Measurements from ENCODE around the gene ALKAL2. TPM values are rescaled to one million over a fixed set of nuclear protein-coding genes. Genes with fewer than 3 reads are reported as not detected.
A peak's percentile ranks its signal among the peaks of the same experiment; 100 is the strongest.

The ALKAL2 gene
- total and polyA plus RNA-seq, 2 of the 13 experiments (the other 11 are each of a cell fraction or from before 2014, with no cell fraction given) = 0.22 to 1.7 TPM

DNA sequence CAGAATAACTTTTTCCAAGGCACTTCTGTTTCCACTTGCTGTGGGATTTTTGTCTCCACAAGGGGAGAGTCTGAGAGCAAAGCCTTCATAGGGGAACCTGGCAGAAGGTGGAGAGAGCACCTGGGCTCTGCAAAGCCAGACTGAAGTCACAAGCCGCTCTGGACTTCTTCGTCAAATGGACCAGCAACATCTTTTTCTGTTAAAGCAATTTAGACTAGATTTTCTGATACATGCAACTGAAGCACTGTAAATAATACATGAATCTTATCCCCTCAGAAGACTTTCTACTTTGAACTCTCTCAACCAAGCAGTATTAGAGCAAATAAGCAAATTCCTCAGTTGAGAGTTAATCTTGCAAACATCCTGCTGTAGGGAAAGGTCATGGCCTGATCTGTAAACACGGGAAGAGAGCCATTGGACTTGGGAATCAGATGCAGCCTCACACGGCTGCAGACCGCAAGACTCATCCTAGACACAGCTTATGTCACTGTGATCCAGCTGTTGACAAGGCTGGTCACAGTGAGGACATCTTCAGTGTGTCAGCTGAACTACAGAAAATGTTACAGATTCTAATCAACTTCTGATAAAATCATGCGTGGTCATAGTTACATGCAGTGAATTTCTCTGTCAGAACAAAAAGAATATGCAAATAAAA lies 27.3 kb downstream of the ALKAL2 start:
- Histone ChIP-seq H3K27me3 (ENCODE audit: control insufficient read depth in 1 of 2, insufficient read depth in 2 of 2, low read length in 2 of 2) (peaks cover 0 to 5% of the 10 kb centered on the region in 2 experiments; a peak in 1 of 5 replicates), H3K9ac (ENCODE audit: insufficient read depth, low read depth, low read length) (peak overlapping the region; percentile 61), H3K9me3 (ENCODE audit: low read length) (peaks cover 5% of the 10 kb centered on the region; the same call in 1 of the 2 replicates), H3K4me2 (ENCODE audit: low read depth, low read length) (peak overlapping the region; percentile 98), H3K36me3 (replicated peaks in 1 of 2; ENCODE audit: control insufficient read depth in 1 of 2, insufficient read depth in 2 of 2, low read length in 2 of 2) (no peaks in the 10 kb centered on the region), H3K4me3 (replicated peaks in 1 of 3; ENCODE audit: insufficient read depth in 1 of 3, low read depth in 2 of 3, low read length in 3 of 3) (peak overlapping the region; percentile 23 to 54 (median 38); a peak in 5 of 6 replicates), H3K79me2 (ENCODE audit: insufficient read depth, low read length) (peaks cover 14% of the 10 kb centered on the region), H3K4me1 (ENCODE audit: insufficient read depth, low read length) (peaks cover 68% of the 10 kb centered on the region), H3K27ac (ENCODE audit: extremely low read length, insufficient read depth, low read length) (peak overlapping the region; percentile 86), H4K20me1 (ENCODE audit: insufficient read depth, low read length) (no peaks in the 10 kb centered on the region), H2AFZ (ENCODE audit: low read length) (no peak overlapping the region)
- 0% methylated on average over 6 of the region's 6 CpGs for WGBS (ENCODE audit: low lambda C conversion rate)
- no TSS peak for BruUV-seq (replicated peaks)
- intact Hi-C loops (cut with micrococcal nuclease; ENCODE audit: unreplicated experiment) = loop anchor here (1.0 kb wide), 2 partner anchors 11 to 84 kb away; no protein-coding TSS in a partner anchor
- POLR2A ChIA-PET = interaction anchor here (2.1 to 11.0 kb wide), 6 partner anchors 10 to 416 kb away, joined by 7 to 156 read pairs (median 14); partner anchors contain the start of genes ALKAL2 and TMEM18
- FAIRE-seq (peak; percentile 93), ATAC-seq (peak; percentile 88), DNase-seq (ENCODE audit: low spot score) (peak; percentile 99)
- in situ Hi-C loops (cut with HindIII; ENCODE audit: extremely low pct_ligation_motif_present, low pct_unique_long_range_greater_than_20kb) = no loop called here
- CTCF ChIA-PET (ENCODE audit: low intra/inter-chr PET ratio, low total read pairs) = interaction anchor here (0.6 to 1.2 kb wide), 3 partner anchors 11 to 85 kb away, joined by 4 read pairs; no protein-coding TSS in a partner anchor
- no peak for TF ChIP-seq ZNF382 (CRISPR knock-in tag; IDR thresholded peaks at IDR 0.05; ENCODE audit: borderline replicate concordance)
- peak; percentile 99 for TF ChIP-seq SMAD3 (CRISPR knock-in tag; IDR thresholded peaks at IDR 0.05)
- no peak for TF ChIP-seq ZNF446 (CRISPR knock-in tag; IDR thresholded peaks at IDR 0.05)
- peak; percentile 98 for TF ChIP-seq ZNF792 (CRISPR knock-in tag; IDR thresholded peaks at IDR 0.05)
- peak; percentile 57; the same call in 1 of the 2 replicates for TF ChIP-seq ZSCAN12 (CRISPR knock-in tag; IDR thresholded peaks at IDR 0.05)
- TF ChIP-seq SIX4 (CRISPR knock-in tag; IDR thresholded peaks at IDR 0.05) = peak; percentile 97
- TF ChIP-seq NFYB (CRISPR knock-in tag; IDR thresholded peaks at IDR 0.05) = peak; percentile 5; the same call in 1 of the 2 replicates
- TF ChIP-seq RAD21 (CRISPR knock-in tag; IDR thresholded peaks at IDR 0.05) = peak; percentile 64; the same call in 1 of the 2 replicates
- 0 out of 2 replicates have a peak, but pooled peaks have one; percentile 23 for TF ChIP-seq NAIF1 (CRISPR knock-in tag; IDR thresholded peaks at IDR 0.05; ENCODE audit: borderline replicate concordance)
- no peak for TF ChIP-seq HNRNPH1 (optimal IDR thresholded peaks at IDR 0.05; ENCODE audit: low read depth, low read length)
- TF ChIP-seq ZBTB43 (CRISPR knock-in tag; conservative IDR thresholded peaks at IDR 0.05) = peak; percentile 96
- no peak for TF ChIP-seq PAX8 (CRISPR knock-in tag; IDR thresholded peaks at IDR 0.05; ENCODE audit: borderline replicate concordance)
- no peak for TF ChIP-seq MLXIP (CRISPR knock-in tag; IDR thresholded peaks at IDR 0.05; ENCODE audit: borderline replicate concordance)
- peak; percentile 95; the same call in 1 of the 2 replicates for TF ChIP-seq ZNF337 (CRISPR knock-in tag; IDR thresholded peaks at IDR 0.05; ENCODE audit: borderline replicate concordance, low read depth)
- TF ChIP-seq MED13 (CRISPR knock-in tag; IDR thresholded peaks at IDR 0.05) = peak; percentile 97
- TF ChIP-seq ZNF672 (CRISPR knock-in tag; IDR thresholded peaks at IDR 0.05) = no peak
- peak; percentile 100 for TF ChIP-seq TBL1XR1 (IDR thresholded peaks at IDR 0.05; ENCODE audit: borderline replicate concordance, low read length, partially characterized antibody)
- TF ChIP-seq EP300 (IDR thresholded peaks at IDR 0.05; ENCODE audit: low read depth in 2 of 2, low read length in 2 of 2) = peak; percentile 94 to 100
- peak; percentile 100 for TF ChIP-seq EP300 (CRISPR knock-in tag; IDR thresholded peaks at IDR 0.05; ENCODE audit: borderline replicate concordance)
- peak; percentile 84; the same call in 1 of the 2 replicates for TF ChIP-seq MTA1 (CRISPR knock-in tag; IDR thresholded peaks at IDR 0.05; ENCODE audit: borderline replicate concordance)
- TF ChIP-seq RXRB (CRISPR knock-in tag; IDR thresholded peaks at IDR 0.05; ENCODE audit: borderline replicate concordance) = peak; percentile 100

All from HepG2 (cell line).